ENCODE results near the gene CSNK1E. TPM values are rescaled to one million over a fixed set of nuclear protein-coding genes. Genes with fewer than 3 reads are reported as not detected.
A peak's percentile ranks its signal among the peaks of the same experiment; 100 is the strongest.

Gene CSNK1E
- total and polyA plus RNA-seq, 7 donors, result 33.4 to 193 (median 50.1) TPM

DNA sequence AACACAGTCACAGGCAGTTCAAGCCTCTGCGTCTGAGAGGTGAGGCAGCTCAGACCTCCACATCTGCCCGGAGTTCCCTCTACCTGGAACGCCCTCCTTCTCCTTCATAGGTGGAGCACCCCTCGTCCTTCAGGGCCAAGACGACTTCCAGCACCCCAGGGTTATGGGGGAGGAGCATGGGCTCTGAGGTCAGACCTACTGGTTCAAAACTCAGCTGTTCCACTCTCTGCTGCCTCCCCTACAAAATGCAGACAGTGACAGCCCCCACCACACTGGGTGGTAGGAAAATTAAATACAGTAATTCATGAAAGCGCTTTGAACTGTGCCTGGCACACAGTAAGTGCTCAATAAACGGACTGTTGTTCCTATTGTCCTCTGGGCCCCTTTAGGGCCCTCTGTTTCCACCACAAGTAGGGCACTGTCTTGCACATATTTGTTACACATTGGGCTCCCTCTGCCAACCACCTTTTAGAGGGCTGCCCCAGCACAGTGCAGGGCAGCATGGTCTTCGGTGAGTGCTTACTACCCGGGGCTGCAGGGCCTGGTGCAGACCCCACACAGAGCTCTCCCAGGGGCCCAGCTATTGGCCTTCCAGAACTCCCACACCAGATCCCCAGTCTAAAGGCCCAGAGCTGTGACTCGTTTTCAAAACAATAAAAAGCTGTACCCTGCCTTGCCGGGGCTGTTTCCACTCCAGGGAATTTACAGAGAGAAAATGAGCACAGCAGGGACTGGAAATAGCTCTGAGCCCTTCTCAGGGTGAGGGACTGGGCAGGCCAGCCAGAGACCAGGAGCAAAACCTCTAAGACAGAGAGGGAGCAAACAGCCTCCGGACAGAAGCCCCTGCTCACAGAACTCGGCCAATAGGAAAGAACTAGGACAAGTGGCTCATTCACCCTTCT is 46.9 kb downstream of the CSNK1E start:
- TF ChIP-seq, protein P1, sequence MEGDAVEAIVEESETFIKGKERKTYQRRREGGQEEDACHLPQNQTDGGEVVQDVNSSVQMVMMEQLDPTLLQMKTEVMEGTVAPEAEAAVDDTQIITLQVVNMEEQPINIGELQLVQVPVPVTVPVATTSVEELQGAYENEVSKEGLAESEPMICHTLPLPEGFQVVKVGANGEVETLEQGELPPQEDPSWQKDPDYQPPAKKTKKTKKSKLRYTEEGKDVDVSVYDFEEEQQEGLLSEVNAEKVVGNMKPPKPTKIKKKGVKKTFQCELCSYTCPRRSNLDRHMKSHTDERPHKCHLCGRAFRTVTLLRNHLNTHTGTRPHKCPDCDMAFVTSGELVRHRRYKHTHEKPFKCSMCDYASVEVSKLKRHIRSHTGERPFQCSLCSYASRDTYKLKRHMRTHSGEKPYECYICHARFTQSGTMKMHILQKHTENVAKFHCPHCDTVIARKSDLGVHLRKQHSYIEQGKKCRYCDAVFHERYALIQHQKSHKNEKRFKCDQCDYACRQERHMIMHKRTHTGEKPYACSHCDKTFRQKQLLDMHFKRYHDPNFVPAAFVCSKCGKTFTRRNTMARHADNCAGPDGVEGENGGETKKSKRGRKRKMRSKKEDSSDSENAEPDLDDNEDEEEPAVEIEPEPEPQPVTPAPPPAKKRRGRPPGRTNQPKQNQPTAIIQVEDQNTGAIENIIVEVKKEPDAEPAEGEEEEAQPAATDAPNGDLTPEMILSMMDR (IDR thresholded peaks at IDR 0.05), result no peak
- intact Hi-C loops (cut with DNase I), result loop anchor here in 1 of 2 donors (5.0 kb wide), 1 partner anchor 47 kb away; the partner anchor contains the start of gene CSNK1E
- H3K27ac ChIP-seq, result peak overlapping the region; percentile 87
- H3K9me3 ChIP-seq, result no peaks in the 10 kb centered on the region
- DNase-seq, result no peak
- peak overlapping the region; percentile 90 for H3K4me3 ChIP-seq
- 45 to 67% (median 47%) methylated on average over 13 of the region's 13 CpGs for WGBS, 3 donors
- no peaks in the 10 kb centered on the region for H3K27me3 ChIP-seq (ENCODE audit: insufficient read depth in 3 of 3, low read length in 2 of 3)
- peaks cover 41% of the 10 kb centered on the region for H3K4me1 ChIP-seq
- no peak for ATAC-seq
- no peaks in the 10 kb centered on the region for H3K36me3 ChIP-seq (ENCODE audit: insufficient read depth in 1 of 2, low read depth in 1 of 2)

DNA sequence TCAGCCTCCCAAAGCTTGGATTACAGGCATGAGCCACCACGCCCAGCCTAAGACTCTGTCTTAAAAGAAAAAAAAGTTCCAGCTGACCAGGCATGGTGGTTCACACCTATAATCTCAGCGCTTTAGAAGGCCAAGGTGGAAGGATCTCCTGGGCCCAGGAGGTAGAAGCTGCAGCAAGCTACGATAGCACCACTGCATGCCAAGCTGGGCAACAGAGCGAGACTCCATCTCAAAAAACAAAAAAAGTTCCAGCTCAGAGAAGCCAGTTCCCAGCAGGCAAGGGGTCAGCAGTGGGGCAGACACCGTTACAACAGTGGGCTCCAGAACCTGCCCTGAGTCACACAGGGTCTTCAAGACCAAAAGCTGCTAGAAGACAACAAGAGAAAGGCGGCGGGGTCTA is 47.8 kb downstream of the CSNK1E start:
- TF ChIP-seq, protein P1 (IDR thresholded peaks at IDR 0.05), result no peak
- peak overlapping the region; percentile 87 for H3K27ac ChIP-seq

DNA sequence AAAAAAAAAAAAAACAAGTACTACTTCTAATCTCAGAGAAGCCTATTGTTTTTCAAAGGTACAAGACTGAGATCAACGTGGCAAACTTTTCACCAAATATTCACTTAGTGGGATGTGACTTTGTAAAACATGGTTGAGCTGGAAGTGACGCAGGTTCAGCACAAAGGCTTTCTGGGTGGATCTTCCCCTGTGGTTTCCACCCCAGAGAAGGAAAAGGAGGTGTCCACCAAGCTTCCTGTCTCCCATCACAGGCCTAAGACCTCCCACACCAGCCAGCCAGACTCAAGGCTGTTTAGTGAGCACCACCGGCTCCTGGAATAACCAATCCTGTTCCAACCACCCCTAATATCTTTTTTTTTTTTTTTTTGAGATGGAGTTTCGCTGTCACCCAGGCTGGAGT is 50.1 kb downstream of the CSNK1E start:
- peak in 3 of 4 donors; percentile 22 to 33 (median 25) for ATAC-seq
- H3K4me1 ChIP-seq, result peaks cover 47% of the 10 kb centered on the region
- peak overlapping the region; percentile 47 for H3K27ac ChIP-seq
- DNase-seq, result no peak
- intact Hi-C loops (cut with DNase I), result no loop called here
- H3K27me3 ChIP-seq (ENCODE audit: insufficient read depth in 3 of 3, low read length in 2 of 3), result no peaks in the 10 kb centered on the region
- H3K4me3 ChIP-seq, result no peak overlapping the region
- TF ChIP-seq, protein P1 (IDR thresholded peaks at IDR 0.05), result no peak
- H3K36me3 ChIP-seq (ENCODE audit: insufficient read depth in 1 of 2, low read depth in 1 of 2), result peaks cover 0 to 10% of the 10 kb centered on the region in 2 donors
- no peaks in the 10 kb centered on the region for H3K9me3 ChIP-seq
- 60 to 69% (median 63%) methylated on average over 4 of the region's 4 CpGs for WGBS, 3 donors

More for the DNA sequence above, 47.8 kb downstream of the CSNK1E start:
- DNase-seq (no peak), ATAC-seq (no peak)
- 70 to 90% (median 72%) methylated on average over 7 of the region's 7 CpGs for WGBS, 3 donors
- Histone ChIP-seq H3K9me3 (no peaks in the 10 kb centered on the region), H3K27me3 (ENCODE audit: insufficient read depth in 3 of 3, low read length in 2 of 3) (no peaks in the 10 kb centered on the region), H3K4me3 (no peak overlapping the region), H3K4me1 (peaks cover 45% of the 10 kb centered on the region), H3K36me3 (ENCODE audit: insufficient read depth in 1 of 2, low read depth in 1 of 2) (no peaks in the 10 kb centered on the region)
- intact Hi-C loops (cut with DNase I), result no loop called here

DNA sequence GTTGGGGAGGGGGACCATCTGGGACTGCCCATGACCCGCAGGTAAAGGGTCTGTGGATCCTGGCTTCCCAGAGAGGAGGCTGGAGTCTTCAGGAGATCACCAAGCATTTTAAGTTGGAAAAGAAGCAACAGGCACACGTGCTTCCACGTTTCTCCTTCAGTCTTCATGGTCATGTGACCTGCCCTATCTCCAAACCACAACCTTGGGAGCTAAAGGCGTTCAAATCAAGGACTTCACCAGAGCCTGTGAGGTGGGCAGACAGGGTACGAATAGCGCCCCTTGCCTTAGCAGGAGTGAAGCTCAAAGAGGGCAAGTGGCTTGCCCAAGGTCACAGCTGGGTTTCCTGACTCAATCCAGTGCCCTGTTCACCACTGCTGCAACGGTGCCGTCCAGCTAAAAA is 51.1 kb downstream of the CSNK1E start:
- TF ChIP-seq, protein P1 (IDR thresholded peaks at IDR 0.05), result no peak
- DNase-seq (no peak), ATAC-seq (no peak)
- peak overlapping the region; percentile 47 for H3K27ac ChIP-seq
- WGBS, 3 donors, result 51 to 62% (median 56%) methylated on average over 8 of the region's 8 CpGs
- H3K27me3 ChIP-seq (ENCODE audit: insufficient read depth in 3 of 3, low read length in 2 of 3), result no peaks in the 10 kb centered on the region
- H3K9me3 ChIP-seq, result no peaks in the 10 kb centered on the region
- H3K4me3 ChIP-seq, result no peak overlapping the region
- intact Hi-C loops (cut with DNase I), result no loop called here
- H3K4me1 ChIP-seq, result peaks cover 48% of the 10 kb centered on the region
- H3K36me3 ChIP-seq (ENCODE audit: insufficient read depth in 1 of 2, low read depth in 1 of 2), result peaks cover 0 to 10% of the 10 kb centered on the region in 2 donors

Measured in psoas muscle (tissue), 8 donors.